ENCODE results near the gene SLC26A2.

SLC26A2 gene

DNA sequence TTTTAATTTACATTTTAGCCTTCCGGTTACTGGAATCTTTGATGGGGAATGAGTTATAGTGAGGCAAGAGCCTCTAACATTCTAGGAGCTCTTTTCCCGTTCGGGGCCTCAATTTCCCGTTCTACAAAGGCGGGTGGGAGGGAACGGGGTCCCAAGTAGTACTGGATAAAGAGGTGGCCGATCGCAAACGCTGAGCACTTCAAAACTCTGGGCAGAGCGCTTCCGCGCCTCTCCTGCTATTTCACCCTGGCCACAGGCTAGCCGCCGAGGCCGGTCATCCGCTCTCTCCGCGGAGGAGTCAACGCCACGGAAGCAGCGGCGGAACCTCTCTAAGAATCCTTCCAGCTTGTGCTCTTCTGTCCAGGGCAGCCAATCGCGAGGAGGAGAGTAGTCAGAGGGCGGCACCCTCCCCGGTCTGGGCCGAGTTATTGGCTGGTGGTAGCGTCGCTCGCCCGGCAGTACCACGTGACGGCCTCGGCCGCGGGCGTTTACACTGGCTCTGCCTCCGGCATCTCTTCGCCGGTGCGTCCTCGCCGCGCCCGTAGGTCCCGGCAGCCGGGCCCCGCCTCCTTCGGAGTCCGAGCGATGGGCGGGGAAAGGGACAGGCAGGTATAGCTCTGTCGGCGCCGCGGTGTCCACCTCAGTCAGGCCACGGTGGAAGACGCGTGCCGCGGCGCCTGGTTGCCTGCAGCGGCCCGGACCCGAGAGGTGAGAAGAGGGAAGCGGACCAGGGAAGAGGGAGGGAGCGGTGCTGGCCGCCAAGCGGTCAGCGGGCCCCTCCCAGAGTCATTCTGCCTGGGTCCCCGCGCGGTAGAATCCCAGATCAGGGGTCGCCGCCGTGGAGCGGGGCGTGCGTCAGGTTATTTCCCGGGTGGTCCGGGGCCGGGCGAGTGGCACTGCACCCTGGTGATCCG lies at the start of gene SLC26A2:
SLC26A2 (plus strand) TSS at position 487 of the 914 bp plus-strand sequence. CDS start 16,895 bp downstream, outside the sequence.
- peak; percentile 97 for DNase-seq

DNA sequence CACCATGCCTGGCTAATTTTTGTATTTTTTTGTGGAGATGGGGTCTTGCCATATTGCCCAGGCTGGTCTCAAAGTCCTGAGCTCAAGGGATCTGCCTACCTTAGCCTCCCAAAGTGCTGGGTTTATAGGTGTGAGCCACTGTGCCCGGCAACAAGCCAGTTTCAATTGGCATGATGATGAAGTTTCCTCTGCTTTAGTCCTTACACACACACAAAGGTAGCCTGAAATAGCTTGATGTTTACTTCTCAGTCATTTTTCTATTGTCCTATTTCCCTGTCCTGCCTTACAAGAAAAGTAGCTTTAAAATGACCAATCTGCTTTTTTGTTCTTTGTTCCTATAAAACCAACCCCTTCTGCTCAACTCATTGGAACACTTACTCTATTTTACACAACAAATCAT lies 49.5 kb upstream of the SLC26A2 start:
- no peak for DNase-seq

DNA sequence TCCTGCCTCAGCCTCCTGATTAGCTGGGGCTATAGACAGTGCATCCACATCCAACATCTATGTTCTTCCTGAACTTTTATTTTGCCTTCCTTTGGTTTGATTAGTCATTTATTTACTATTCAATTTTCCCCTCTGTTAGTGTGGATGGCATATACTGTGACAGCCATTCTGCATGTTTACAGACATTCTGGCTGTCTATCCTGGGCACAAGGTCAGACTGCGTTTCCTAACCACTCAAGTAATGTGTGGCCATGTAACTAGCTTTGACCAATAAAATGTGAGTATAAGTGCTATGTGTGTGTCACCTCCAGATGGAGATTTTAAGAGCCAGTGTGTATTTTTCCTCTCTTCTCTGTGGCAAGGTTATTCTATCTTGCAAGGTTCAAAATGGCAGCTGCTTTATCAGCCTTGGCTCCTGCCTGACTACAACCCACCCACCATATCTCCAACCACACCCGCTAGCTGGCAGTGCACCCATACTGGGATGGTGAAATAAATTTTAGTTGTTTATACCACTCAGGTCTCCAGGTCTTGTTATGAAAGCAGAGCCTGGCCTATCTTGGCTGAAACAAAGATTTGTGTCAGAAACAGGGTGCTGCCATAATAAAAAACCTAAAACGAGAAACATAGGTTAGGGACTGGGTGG lies 48.2 kb upstream of the SLC26A2 start:
- DNase-seq: no peak

DNA sequence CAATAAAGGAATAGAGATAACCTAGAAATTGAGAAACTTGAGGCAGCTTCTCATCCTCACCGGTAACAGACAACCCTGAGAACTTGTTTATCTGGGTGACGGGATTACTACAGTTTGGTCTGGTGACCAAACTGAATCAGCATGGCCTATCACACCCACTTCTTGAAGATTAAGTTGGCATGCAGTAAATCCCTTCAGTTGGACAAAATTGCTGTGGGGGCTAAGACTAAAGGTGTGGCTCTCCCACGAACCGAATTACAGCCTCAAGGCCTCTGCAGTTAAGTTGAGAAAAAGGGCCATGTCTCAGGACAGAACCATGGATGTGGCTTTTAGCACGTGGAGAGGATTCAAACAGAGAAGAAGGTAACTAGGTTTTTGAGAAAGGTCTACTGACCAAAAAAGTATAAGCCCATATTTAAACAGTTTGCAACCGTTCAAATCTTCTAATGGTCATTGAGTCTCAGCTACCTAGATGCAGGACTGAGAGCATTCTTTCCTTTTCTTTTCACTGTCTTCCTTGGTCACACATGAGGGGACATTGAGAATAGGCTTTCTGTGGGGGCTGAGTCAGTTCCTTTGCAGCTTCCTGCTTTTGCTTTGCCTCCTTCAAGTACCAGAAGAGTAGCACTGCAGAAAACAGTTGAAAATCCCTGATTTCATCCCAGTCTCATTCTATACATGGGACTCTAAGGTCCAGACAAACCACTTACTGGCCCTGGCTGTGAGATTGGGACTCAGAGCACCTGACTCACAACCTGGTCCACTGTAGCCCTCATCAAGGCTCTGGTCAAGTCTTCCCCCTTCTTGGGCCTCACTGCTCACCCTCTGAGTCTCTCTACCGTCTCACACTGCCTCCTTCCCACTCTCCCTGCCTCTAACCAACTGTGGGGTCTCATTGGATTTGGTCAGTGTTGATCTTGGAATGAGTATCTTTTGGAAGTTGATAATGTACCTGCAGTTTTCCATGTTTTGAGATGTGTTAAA lies 46.8 kb upstream of the SLC26A2 start:
- peak; percentile 48 for DNase-seq

DNA sequence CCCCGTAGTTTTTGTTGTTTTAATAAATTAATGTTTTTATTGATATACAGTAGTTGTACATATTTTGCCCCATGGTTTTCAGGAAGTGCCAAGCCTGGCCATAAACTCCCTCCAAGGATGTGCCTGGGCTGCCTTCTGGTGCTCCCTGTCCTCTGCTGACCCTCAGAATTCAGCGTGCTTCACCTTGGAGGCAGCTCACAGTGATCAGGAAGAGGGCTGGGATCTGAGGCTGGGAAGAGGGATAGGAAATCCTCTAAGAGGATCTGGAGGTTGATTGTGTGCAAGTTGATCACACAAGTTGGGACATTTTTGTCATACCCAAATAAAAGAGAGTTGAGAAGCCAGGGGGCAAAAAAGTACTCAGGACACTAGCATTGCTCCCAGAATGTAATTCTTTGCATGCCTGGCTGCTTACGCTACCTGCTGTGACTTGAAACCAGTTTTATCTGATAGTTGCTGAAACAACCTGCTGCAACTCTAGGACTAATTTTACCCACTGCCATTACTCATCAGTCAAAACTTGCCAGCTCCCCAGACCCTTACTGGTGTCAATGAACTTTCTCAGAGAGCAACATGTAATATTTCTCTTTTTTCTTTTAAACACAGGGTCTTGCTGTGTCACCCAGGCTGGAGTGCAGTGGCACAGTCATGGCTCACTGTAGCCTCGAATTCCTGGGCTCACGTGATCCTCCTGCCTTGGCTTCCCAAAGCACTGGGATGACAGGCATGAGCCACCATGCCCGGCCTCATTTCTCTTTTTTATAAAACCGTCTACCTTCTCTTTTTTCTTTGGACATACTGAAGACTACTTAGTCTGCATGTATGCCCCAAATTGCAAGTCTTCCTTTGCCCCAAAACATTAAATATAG lies 44.9 kb upstream of the SLC26A2 start:
- DNase-seq: no peak

DNA sequence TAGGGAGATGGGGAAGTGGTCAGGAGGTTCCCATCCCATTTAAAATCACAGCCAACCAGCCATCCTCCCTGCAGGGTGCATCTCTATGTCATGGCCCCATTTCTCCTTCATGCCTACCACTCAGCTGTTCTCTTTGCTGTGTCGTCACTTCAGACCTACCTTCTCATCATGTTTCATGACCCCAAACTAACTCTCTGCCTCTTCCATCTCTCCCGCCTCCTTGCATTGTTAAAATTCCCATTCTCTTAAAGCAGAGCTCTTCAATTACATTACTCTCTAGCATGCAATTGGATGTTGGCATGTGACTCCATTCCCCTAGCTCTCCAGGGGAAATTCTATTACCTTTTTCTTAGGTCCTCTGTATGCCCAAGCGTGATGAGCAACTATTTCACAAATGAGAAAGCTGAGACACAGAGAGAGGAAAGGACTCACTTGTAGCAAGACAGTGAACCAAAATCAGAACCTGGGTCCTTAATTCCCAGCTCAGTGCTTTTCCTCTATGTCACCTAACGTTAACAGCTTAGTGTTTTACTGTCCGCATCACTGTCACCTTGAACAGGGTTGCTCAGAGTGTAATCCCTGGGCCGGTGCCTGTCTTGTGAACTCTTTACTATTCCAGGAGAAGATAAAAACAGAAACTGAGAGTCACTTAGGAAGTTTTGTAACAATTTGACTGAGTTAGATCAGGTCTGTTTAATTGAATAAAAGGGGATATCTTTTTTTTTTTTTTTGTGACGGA lies 44.1 kb upstream of the SLC26A2 start:
- DNase-seq: no peak

DNA sequence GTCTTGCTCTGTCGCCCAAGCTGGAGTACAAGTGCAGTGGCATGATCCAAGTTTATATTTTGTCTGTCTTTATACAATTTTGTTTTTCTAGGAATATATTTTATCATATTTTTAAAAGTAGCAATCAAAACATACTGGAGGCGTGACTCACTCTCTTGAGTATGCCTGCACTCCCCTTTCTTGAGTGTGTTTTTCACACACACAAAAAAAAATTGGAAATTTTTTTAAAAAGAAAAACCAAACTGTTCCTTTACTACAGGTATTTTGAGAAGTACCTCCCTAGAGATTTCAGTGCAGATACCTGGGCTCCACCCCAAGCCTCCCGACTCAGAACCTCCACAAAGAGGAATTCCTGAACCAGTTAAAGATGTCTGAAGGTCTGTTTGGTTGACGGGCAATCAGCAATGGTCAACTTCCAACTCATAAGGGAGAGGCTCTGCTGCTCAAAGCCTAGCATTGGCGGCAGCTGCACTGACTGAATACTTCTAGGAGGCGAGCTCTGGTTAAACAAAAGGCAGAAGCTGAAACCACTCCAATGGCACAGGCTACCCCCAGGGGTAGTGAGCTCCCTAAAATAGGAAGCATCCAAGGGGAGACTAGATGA lies 43.4 kb upstream of the SLC26A2 start:
- DNase-seq: no peak

DNA sequence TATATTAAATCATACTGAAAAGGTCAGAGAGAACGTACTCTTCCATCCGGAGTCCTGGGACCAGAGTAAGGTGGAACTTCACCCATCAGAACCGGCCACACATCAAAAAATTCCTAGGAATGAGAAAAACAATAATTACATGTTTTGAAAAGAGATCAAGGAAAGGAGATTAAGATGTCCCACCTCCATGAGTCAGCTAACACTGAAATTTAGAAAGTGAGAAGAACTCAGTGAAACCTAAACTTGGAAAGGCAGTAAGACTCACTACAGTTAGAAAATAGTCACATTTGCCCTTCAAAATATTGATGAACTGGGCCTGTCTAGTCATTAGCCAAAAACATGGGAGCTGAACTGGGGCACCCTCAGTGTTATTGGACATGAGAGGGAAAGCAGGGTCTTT lies 39.0 kb upstream of the SLC26A2 start:
- DNase-seq: no peak

DNA sequence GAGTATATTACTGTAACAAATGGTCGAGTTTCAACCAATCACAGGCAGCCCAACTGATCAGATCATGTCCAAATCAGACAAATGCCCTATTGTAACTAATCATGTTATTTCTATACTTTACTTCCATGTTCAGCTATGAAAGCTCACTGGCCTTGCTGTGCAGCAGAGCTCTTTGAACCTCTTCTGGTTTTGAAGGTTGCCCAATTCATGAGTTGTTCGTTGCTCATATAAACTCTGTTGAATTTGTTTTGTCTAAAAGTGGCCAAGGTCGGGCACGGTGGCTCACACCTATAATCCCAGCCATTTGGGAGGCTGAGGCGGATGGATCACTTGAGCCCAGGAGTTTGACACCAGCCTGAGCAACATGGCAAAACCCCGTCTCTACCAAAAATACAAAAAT lies 37.6 kb upstream of the SLC26A2 start:
- no peak for DNase-seq

DNA sequence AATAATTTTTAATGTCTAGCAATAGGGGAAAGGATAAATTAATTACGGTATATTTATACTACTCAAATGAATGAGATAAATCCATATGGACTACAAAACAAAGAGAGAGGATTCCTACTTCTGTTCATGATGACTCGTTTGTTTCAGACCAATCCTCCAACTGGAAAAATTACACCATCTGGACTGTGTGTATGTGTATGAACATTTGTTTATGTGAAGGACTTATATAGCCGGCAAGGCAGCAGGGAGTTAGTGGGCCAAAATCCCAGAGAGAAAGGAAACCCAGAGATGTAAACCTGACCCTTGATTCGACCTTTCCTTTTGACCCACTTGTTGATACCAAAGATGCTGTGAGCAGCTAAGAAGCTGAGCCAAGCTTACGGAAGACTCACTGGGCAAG lies 36.1 kb upstream of the SLC26A2 start:
- DNase-seq: no peak

DNA sequence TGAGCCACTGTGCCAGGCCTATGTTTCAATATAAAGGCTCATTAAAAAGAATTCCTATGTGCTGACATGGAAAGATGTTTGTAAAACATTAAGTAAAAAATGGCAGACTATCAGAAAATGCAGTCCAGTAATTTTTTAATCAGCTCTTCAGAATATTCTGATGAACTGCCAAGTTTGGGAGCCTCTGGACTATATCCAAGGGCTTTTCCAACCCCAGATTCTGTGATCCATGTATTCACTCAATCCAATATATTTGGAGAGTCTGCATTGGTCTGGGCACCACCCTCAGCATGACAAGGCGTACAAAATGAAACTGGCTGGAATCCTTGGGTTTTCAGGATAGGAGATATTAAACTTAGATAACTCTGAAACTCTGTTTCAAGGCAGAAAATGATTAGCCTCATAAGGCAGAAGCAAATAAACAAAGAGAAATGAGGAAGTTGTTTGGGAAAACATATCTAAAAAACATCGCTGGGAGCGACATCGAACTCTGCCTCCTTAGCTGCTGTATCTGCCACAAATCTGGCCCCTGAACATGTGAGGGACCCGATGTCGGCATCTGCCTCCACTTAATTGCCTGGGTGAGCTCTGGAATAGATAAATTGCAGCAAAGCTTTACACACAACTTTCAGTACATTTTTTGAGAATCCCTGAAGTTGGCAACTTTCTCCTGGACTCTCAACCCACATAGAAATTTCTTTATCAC lies 30.4 kb upstream of the SLC26A2 start:
- DNase-seq: no peak

DNA sequence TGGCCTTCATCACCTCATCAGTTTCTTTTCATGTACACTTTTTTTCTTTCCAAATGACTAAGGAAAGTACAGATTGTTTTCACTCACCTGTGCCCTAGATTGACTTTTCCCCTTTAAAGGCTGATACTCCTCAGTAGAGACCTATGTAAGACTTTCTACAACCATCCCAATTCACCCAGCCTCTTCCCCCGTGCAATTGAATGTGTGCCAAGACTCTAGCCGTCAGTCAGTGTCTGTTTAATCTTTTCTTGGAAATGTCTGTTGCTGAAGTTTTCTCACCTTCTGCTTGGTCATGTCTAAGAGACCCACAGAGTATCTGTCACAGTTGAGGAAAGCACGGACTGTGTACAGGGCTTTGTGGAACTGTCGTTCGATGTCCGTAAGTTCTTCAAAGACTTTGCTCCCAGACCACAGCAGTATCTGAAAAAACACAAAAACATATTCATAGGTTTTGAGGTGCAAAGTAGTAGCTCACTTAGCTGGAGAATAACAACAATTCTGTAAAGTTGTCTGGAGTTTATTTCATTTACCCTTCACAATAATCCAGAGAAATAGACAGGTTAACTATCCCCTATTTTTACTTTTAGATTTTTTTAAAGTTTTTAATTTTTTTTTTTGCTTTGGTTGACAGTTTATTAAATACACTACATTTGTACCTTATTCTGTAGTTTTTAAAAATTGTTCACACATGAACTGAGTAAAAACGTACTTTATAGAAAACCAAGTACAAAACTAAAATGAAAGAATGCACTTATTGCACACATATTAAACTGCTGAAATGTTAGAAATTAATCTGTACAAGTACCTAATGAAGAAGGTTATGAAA lies 29.6 kb upstream of the SLC26A2 start:
- DNase-seq: no peak

DNA sequence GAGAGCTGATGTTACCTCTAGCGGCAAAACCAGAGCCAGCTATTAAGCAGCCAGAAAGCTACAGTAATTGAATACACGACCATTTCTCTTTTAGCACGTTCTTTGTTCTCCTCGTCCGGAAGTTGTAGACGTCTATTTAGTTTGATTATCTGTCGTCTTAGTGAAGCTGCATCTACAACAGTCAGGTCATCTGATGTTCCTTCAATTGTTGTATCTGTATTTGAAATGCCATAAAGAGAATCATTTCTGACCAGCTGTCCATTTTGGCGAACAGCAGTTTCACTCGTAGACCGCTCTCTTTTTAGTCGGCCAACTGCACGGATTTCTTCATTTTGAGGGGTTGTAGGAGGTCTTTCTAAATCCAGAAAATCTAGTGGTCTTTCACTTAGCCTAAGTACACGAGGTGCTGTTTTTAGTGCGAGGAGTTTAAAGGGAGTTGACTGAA lies 28.5 kb upstream of the SLC26A2 start:
- DNase-seq: no peak

DNA sequence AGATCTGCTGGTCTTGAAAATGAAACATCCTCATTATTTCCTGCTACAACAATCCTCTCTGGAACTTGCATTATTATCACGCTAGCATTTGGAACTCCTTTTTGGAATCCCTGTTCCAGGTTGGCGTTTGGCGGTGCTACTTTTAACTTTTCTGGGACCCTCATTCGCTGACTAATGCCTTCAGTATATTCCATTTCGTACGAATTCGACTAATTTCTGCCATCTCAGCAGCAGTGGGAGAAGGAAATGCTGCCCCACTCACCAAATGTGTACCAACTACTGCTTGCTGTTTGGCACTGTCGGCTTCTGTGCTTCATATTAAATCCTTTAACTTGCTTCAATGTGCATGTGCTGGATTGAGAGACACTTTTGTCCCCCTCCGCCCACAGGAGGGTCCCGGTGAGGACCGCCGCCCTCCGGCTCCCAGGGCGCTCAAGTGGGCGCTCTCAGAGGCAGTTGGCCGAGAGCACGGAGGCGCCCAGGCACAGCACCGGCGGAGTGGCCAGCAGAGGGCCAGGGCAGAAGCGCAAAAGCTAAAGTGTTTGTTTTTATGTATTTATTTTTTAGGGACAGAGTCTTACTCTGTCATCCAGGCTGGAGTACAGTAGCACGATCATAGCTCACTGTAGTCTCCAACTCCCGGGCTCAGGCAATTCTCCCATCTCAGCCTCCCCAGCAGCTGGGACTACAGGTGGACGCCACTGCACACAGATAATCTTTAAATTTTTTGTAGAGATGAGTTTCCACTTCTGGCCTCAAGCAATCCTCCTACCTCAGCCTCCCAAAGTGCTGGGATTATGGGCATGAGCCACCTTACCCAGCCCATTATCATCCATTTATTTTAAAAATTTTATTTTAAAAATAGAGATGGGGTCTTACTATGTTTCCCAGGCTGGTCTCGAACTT lies 27.9 kb upstream of the SLC26A2 start:
- no peak for DNase-seq

DNA sequence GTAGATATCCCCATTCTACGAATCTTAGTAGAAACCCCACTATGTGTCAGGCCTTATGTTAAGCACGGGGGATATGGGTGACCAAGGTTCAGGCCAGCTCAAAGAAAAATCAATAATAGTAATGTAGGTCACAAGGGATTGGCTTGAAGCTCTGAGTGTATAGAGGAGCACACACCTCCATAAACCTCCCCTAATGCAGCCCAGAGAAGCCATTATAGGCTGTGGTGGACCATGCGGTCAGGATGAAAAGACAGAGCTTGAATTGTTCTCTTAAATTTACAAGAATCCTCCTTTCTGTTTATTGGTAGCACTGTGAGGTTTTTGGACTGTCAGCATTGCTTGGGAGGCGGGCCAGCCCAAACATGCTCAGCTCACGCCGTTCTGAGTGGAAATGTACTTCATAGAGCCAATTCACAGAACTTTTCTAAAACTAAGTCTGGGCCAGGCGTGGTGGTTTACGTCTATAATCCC lies 25.1 kb upstream of the SLC26A2 start:
- no peak for DNase-seq

DNA sequence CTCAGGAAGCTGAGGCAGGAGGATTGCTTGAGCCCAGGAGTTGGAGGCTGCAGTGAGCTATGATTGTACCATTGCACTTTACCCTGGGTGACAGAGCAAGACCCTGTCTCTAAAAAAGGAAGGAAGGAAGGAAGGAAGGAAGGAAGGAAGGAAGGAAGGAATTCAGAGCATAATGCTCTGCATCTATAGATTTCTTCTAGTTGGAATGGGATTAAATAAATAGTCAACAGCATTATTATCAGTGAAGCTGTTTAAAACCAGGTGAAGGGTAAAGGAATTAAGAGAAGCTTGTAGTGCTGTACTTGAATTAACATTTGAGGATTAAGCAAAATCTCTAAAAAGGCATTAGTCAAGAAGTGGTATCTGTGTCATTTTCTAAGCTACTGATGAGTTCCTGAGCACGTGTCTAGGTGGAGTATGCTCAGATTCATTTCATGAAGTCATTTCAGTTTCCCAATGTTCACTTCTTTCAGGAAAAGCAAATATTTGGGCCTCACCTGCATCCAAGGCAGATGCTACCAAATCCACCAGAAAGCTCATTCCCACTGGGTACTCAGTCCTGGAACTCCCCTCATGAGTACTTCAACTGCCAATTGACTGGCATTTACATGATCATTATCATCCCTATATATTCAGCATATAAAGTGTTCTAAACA lies 24.4 kb upstream of the SLC26A2 start:
- peak; percentile 7 for DNase-seq

DNA sequence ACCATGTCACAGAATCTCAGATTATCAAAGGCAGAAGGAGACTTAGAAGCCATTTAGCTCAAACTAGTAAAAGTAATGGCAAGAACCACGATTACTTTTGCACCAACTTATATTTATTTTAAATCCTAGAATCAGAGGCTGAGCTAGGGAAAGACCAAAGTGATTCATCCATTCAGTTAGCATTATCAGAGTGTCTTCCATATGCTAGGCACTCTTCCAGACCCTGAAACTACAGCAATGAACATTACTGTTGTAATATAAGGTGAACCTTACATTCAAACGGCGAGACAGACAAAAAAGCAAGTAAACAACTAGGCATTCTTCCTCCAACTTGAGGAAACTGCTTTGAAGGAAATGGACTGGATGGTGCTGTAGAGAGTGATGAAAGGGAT lies 23.9 kb upstream of the SLC26A2 start:
- DNase-seq: no peak
